ENCODE measurements around the gene RAB17.
"Not testable (repeated sequence)": the region's sequence is repeated elsewhere in the genome, so short reads cannot be mapped to it uniquely, and the experiment has no call there.

RAB17 gene

GRCh38 chr2:237597196-237598145 lies 6.9 kb upstream of the RAB17 start:
- no peak for DNase-seq

- DNase-seq = no peak
Observed at GRCh38 chr2:237596520-237597195, 6.1 kb upstream of the RAB17 start.

DNA sequence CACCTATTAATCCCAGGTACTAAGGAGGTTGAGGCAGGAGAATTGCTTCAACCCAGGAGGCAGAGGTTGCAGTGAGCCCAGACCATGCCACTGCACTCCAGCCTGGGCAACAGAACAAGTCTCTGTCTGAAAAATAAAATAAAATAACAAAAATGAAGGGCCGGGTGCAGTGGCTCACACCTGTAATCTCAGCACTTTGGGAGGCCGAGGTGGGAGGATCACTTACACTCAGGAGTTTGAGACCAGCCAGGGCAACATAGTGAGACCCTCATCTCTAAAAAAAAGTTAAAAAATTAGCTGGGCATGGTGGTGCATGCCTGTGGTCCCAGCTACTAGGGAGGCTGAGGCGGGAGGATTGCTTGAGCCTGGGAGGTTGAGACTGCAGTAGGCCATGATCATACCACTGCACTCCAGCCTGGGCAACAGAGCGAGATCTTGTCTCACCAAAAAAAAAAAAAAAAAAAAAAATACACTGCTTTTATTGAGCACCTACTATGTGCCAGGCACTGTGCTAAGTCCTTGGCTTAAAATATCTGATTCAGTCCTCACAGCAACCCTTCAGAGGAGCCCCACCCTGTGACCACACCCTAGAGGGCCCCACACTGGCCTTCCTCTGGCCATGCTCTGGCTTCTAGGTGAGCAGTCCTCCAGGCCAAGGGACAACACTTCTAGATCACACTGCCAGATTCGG lies 5.4 kb upstream of the RAB17 start:
- DNase-seq = not testable (repeated sequence)

- DNase-seq = no peak
Observed at GRCh38 chr2:237594514-237594871, 4.0 kb upstream of the RAB17 start.

GRCh38 chr2:237593596-237594320 lies 3.2 kb upstream of the RAB17 start:
- peak; percentile 63 for DNase-seq

DNA sequence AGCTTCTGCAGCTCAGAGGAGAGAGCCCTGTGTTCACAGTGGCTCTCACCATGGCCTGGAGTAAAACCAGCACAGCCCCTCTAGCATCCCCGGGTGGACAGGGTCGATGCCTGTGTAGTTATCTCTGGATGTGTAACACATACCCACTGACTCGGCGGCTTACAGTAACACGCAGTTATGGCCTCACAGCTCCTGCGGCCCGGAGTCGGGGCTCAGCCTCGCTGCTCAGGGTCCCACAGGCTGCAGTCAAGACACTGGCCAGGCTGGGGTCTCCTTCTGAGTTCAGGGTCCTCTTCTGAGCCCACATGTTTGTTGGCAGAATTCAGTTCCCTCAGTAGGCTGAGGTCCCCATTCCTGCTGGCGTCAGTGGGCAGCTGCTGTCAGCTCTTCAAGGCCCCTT lies 2.5 kb upstream of the RAB17 start:
- DNase-seq = no peak

DNA sequence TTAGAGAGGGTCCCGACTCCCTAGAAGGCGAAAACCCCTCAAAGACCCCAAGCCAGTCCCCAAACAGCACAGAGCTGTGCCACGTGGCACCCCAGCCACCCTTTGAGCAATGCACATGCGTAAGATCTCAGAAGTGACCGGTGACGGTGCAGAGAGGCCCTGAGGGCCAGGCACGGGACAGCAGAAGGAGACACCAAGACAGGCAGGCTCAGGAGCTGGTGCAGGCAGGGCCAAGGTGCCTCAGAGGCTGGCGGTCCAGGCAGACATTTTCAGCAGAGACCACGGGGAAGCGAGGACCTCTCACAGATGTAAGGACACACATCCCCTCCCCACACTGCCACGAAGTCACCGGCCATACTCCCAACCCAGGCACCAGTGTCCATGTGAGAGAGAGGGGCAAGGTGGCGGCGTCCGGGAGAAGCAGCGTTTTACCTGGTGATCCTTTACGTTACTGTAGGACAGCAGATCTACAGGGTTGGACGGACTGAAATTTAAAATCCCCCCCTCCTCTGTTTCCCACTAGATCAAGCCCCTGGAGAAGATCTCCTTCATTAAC lies 2.0 kb upstream of the RAB17 start:
- no peak for DNase-seq

DNA sequence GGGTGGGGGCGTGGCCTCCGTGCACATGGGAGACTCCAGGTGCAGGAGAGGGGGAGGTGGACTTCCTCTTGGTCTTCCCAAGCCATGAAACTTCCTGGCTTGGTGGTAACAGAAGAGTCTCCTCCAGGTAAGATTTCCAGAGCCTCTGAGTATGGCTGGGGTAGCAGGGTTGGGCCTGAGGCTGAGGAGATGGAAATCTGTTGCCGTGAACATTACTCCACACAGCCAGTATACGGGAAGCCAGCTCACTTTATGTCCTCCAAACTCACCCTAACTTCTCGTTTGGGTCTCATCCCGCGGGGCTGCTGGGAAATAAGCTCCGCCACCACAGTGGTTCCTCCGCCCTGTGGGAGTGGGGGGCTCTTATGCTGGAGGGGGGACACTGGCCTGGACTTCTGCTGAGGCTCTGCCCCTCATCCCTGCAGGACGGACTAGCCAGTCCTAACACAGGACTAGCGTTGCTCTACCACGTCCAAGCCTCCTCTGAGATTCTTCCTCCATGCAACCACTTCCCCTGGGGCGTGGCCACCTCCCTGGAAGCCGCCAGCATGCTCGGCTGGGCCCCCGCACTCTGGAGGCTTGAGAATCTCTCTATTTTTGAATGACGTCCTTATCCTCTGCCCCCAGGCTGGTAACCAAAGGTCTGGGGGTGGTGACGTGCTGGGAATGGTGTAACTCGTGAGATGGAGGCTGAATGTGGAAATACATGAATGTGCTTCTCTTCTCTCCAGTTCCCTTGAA lies 777 bp upstream of the RAB17 start:
- no peak for DNase-seq

GRCh38 chr2:237588044-237588696 lies 2.4 kb downstream of the RAB17 start:
- DNase-seq = no peak

GRCh38 chr2:237585590-237586221 lies 4.8 kb downstream of the RAB17 start:
- DNase-seq = no peak

- DNase-seq = no peak
Observed at GRCh38 chr2:237583385-237584295, 6.9 kb downstream of the RAB17 start.

GRCh38 chr2:237581751-237582746 lies 8.5 kb downstream of the RAB17 start:
- no peak for DNase-seq

GRCh38 chr2:237581326-237581725 lies 9.2 kb downstream of the RAB17 start:
- no peak for DNase-seq

- no peak for DNase-seq
Observed at GRCh38 chr2:237577956-237578870, 12.3 kb downstream of the RAB17 start.

DNA sequence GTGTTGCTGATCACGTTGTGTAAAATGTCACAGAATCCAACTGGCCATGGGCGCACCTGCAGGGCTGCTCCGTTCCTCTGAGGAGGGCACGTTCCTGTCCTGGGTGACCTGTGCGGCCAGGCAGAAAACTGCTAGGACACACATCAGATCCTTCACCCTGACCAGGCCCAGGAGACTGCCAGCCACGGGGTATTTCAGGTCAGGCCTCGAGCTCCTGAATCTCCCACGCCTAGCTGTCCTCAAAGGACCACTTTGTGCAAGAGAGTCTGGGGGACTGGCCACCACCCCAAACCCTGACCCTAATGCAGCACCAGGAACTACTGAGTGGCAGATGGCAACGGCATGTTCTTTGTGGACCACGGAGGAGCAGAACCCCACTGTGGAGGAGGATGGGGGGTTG lies 13.1 kb downstream of the RAB17 start:
- DNase-seq = no peak

DNA sequence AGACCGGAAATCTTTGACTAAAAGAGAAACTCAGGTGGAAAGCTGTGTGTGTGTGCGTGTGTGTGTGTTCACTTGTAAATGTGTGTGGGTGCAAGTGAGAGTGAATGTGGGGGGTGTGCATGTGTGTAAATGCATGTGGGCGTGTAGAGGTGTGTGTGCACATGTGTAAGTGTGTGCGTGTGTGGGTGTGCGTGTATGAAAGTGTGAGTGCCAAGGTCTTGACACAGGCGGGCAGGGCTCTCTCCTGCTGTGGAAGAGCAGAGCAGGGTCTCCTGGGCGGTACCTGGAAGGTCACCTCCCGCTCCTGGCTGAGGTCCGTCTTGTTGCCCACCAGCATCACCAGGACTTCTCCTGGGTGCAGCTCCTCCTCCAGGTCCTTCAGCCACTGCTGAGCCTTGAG lies 13.6 kb downstream of the RAB17 start:
- DNase-seq = no peak
